Smooth muscle cell (in vitro differentiated cells): ENCODE measurements around the gene KIF27. TPM values are rescaled to one million over a fixed set of nuclear protein-coding genes. Genes with fewer than 3 reads are reported as not detected.

Source experiments
- DNase-seq: peaks from one replicate; lab custom pipeline; 2025; ENCODE audit not compliant: unreplicated experiment; lab: John Stamatoyannopoulos, UW
- H2AFZ ChIP-seq: fragments of 200-600 bp; sonication (generic); 2 replicates; pipeline ENCODE4 v1.6.0; 2016; ENCODE audit warnings: antibody characterized with exemption, low read depth, mild to moderate bottlenecking
- H3F3A ChIP-seq: fragments of 200-600 bp; sonication (generic); 2 replicates; pipeline ENCODE4 v1.6.0; 2017; ENCODE audit warnings: antibody characterized with exemption, low read depth
- H3K27ac ChIP-seq: fragments of 200-600 bp; sonication (generic); 2 replicates; pipeline ENCODE4 v1.5.1; 2016; ENCODE audit warnings: low read depth, mild to moderate bottlenecking
- H3K27me3 ChIP-seq: fragments of 200-600 bp; sonication (generic); 2 replicates; pipeline ENCODE4 v1.6.1; 2016; ENCODE audit warnings: low read depth, mild to moderate bottlenecking
- H3K36me3 ChIP-seq: fragments of 200-600 bp; sonication (generic); 2 replicates; pipeline ENCODE4 v1.5.1; 2016; ENCODE audit warnings: low read depth
- H3K4me1 ChIP-seq: fragments of 200-600 bp; sonication (generic); 2 replicates; pipeline ENCODE4 v1.5.1; 2016; ENCODE audit warnings: low read depth
- H3K4me2 ChIP-seq: fragments of 200-600 bp; sonication (generic); 2 replicates; pipeline ENCODE4 v1.6.0; 2016; ENCODE audit warnings: mild to moderate bottlenecking
- H3K4me3 ChIP-seq: fragments of 200-600 bp; sonication (generic); 2 replicates; pipeline ENCODE4 v1.5.1; 2016; ENCODE audit warnings: mild to moderate bottlenecking
- H3K79me2 ChIP-seq: fragments of 200-600 bp; sonication (generic); 2 replicates; pipeline ENCODE4 v1.6.0; 2016; ENCODE audit warnings: low read depth, mild to moderate bottlenecking
- H3K9ac ChIP-seq: fragments of 200-600 bp; sonication (generic); 2 replicates; pipeline ENCODE4 v1.6.0; 2016; ENCODE audit warnings: low read depth
- H3K9me3 ChIP-seq: fragments of 200-600 bp; sonication (generic); replicated peaks from 2 replicates; pipeline ENCODE4 v1.5.1; 2016; ENCODE audit warnings: low read depth
- H4K20me1 ChIP-seq: fragments of 200-600 bp; sonication (generic); 2 replicates; pipeline ENCODE4 v1.6.0; 2016; ENCODE audit warnings: low read depth
- CTCF ChIP-seq: fragments of 200-600 bp; sonication (generic); IDR thresholded peaks from 2 replicates; pipeline ENCODE4 v1.5.1; 2017; ENCODE audit warnings: borderline replicate concordance, mild to moderate bottlenecking, antibody characterized with exemption; ENCODE audit not compliant: insufficient read depth, poor library complexity, severe bottlenecking
- WGBS: methylation state at CpG from one replicate; pipeline ENCODE4 v1.1.7; 2016; ENCODE audit warnings: low lambda C conversion rate; 5-methylcytosine and 5-hydroxymethylcytosine counted together
- polyA plus RNA-seq: library from polyadenylated mRNA; unstranded; fragments of >200 nt; fragmentation: Nextera tagmentation; extraction: Ambion mirVana; gene quantifications from 2 replicates; pipeline ENCODE4 v1.2.1, GENCODE V29; 2016
- total RNA-seq: library from RNA; depleted of rRNA; stranded (reverse); fragments of >200 nt; gene quantifications from 2 replicates; pipeline ENCODE4 v1.2.3, GENCODE V29; 2014

KIF27 gene
- total and polyA plus RNA-seq, 2 experiments from 2014 or later: 1.9 to 11.0 TPM

DNA sequence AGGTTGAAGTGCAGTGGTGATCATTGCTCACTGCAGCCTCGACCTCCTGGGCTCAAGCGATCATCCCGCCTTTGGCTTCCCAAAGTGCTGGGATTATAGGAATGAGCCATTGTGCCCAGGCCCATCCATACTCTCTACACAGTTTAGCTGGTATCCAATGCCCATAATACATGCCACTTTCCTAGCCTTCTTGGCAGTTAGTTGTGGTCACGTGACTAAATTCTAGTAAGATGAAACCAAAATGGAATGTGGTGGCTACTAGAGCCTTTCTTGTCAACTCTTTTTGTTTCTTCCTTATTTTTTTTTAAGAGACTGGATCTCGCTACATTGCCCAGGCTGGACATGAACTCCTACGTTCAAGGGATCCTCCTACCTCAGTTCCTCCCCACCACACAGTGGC lies 15.3 kb upstream of the KIF27 start:
- no peak for TF ChIP-seq CTCF
- H3K4me2 ChIP-seq: no peak overlapping the region

GRCh38 chr9:83935276-83935935 lies 14.2 kb upstream of the KIF27 start:
- no peaks in the 10 kb centered on the region for H3K27me3 ChIP-seq
- H3K4me2 ChIP-seq: no peak overlapping the region
- no peak for TF ChIP-seq CTCF
- no peak overlapping the region for H3K9ac ChIP-seq
- no peaks in the 10 kb centered on the region for H4K20me1 ChIP-seq
- H3K79me2 ChIP-seq: no peaks in the 10 kb centered on the region
- no peak overlapping the region for H2AFZ ChIP-seq
- WGBS: 65% methylated on average over 3 of the region's 3 CpGs
- H3K4me1 ChIP-seq: peaks cover 18% of the 10 kb centered on the region
- H3K9me3 ChIP-seq: no peaks in the 10 kb centered on the region
- H3F3A ChIP-seq: no peaks in the 10 kb centered on the region
- no peaks in the 10 kb centered on the region for H3K36me3 ChIP-seq
- no peak overlapping the region for H3K27ac ChIP-seq
- no peak for DNase-seq
- H3K4me3 ChIP-seq: no peak overlapping the region

More for the DNA sequence above, 15.3 kb upstream of the KIF27 start:
- DNase-seq: no peak
- no peaks in the 10 kb centered on the region for H3K79me2 ChIP-seq
- no peaks in the 10 kb centered on the region for H3K9me3 ChIP-seq
- no peak overlapping the region for H3K9ac ChIP-seq
- no peaks in the 10 kb centered on the region for H3F3A ChIP-seq
- no peaks in the 10 kb centered on the region for H4K20me1 ChIP-seq
- H3K4me1 ChIP-seq: peaks cover 18% of the 10 kb centered on the region
- no peak overlapping the region for H3K4me3 ChIP-seq
- WGBS: 90% methylated on average over 6 of the region's 6 CpGs
- no peak overlapping the region for H3K27ac ChIP-seq
- no peaks in the 10 kb centered on the region for H3K36me3 ChIP-seq
- no peak overlapping the region for H2AFZ ChIP-seq
- H3K27me3 ChIP-seq: no peaks in the 10 kb centered on the region

GRCh38 chr9:83934569-83935275 lies 13.5 kb upstream of the KIF27 start:
- Histone ChIP-seq H3K4me1 (peaks cover 18% of the 10 kb centered on the region), H3K27me3 (no peaks in the 10 kb centered on the region), H3K4me3 (no peak overlapping the region), H3F3A (no peaks in the 10 kb centered on the region), H3K79me2 (no peaks in the 10 kb centered on the region), H3K9ac (no peak overlapping the region), H3K36me3 (no peaks in the 10 kb centered on the region), H3K9me3 (no peaks in the 10 kb centered on the region), H3K27ac (no peak overlapping the region), H4K20me1 (no peaks in the 10 kb centered on the region), H2AFZ (no peak overlapping the region), H3K4me2 (no peak overlapping the region)
- WGBS: 87% methylated on average over 5 of the region's 5 CpGs
- no peak for DNase-seq
- TF ChIP-seq CTCF: no peak
